Activated T-helper 1 cell treated with anti-CD3 and anti-CD28 coated beads, Interleukin-2, amount 50 U/mL, for 16 hours (primary cell): ENCODE results near the gene ACTL7A.
"Not testable (repeated sequence)": the region's sequence is repeated elsewhere in the genome, so short reads cannot be mapped to it uniquely, and the experiment has no call there.

Source experiments
- DNase-seq, 2 donors: peaks; one replicate each; pipeline ENCODE4 v3.0.0-alpha.2; 2020; ENCODE audit warnings: low read depth in 1 of 2, low spot score in 1 of 2

ACTL7A gene

GRCh38 chr9:108861997-108862396 lies at the start of gene ACTL7A:
Gene ACTL7A, plus strand, starts transcription at chr9:108862266. Its CDS starts 57 bp downstream, at chr9:108862323.
- DNase-seq = no peak

GRCh38 chr9:108812396-108813025 lies 49.6 kb upstream of the ACTL7A start:
- DNase-seq = no peak

DNA sequence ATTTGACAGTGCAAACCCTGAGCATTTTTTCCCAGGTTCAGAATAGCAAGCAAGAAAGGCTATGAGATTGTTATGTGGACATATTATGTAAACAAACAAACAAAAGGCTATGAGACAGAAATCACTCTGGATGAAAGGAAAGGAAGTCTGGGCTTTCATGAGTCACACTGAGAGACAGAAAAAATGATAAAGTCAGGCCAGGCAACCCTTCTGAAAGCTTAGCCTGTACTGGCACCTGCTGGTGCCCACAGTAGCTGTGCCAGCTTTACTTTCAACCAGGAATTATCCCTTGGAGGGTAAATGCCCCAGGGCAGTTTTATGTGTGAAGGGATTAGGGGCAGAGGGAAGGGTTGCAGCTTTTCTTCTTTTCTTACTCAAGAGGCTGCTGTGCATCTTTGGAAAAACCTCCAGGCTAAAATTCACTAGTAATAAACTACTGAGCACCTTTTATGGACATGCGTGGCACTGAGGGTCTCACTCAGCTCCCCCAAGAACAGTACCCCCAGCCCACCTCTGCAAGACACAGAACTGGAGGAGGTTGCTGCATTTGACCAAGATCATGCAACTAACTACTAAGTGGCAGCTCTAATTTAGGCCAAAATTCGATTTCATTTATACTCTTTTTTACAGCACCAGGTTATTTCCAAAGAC lies 48.0 kb upstream of the ACTL7A start:
- no peak for DNase-seq

DNA sequence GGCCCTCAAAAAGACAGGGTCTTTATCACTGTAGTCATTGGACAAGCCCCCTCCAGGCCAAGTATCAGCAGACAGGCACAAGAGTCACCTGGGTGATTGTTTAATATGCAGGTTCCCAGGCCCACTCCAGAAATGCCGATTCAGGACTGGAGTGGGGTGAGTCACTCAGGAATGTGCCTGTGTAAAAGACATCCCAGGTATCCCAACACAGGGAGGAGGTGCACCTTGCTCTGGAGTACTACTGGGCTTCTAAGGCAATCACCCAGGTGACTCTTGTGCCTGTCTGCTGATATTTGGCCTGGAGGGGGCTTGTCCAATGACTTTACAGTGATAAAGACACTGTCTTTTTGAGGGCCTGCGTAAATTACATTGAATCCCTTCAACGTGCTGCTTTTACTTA lies 46.9 kb upstream of the ACTL7A start:
- DNase-seq = no peak

DNA sequence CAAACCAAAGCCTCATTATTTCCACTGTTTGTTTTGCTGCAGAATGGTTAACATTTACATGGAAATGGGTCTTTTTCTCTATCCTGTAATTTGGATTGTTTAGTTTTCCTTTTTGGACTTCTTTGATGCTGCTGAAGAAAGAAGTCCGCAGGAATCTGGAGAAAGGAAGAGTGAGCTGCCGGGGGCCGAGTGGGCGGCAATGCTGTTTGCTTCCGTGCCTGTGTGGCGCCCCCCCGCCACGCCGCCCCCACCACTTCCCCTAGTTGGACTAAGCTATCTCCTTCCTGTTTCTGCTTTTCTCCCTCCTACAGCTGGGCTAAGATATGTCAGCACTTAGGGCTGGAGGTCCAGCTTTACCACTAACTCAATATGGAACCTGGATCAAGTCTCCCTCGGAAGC lies 46.0 kb upstream of the ACTL7A start:
- no peak for DNase-seq

GRCh38 chr9:108823829-108824228 lies 38.2 kb upstream of the ACTL7A start:
- no peak for DNase-seq

DNA sequence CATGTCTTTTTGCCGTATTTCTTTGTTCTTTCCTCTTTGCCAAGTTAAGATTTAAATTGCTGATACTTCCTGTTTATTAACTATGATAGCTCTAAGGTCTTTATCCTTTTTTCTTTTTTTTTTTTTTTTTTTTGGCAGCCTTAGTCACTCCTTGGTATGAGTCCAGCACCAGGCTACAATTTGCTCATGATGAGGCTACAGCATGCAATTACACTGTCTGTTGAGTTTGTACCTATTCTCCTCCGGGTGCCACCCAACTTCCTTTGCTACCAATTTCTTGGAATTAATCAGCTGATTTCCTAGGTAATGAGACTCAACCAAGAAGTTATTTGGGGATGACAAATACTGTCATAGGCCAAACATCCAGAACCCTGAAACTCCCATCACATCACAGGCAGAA lies 31.8 kb upstream of the ACTL7A start:
- DNase-seq = no peak

- DNase-seq = no peak
Observed at GRCh38 chr9:108831496-108832178, 30.4 kb upstream of the ACTL7A start.

DNA sequence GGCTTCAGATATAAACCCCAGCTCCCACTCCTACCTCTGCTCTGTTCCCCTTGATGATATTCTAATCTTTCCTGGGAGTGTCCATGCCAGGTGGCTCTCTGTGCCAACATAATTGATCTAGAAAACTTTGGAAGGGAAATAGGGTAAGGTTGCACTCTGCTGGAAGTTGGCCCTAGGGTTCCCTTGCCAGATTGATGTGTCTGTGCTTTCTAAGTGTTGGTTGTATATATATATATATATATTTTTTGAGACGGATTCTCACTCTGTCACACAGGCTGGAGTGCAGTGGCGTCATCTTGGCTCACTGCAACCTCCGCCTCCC lies 29.9 kb upstream of the ACTL7A start:
- DNase-seq = no peak

DNA sequence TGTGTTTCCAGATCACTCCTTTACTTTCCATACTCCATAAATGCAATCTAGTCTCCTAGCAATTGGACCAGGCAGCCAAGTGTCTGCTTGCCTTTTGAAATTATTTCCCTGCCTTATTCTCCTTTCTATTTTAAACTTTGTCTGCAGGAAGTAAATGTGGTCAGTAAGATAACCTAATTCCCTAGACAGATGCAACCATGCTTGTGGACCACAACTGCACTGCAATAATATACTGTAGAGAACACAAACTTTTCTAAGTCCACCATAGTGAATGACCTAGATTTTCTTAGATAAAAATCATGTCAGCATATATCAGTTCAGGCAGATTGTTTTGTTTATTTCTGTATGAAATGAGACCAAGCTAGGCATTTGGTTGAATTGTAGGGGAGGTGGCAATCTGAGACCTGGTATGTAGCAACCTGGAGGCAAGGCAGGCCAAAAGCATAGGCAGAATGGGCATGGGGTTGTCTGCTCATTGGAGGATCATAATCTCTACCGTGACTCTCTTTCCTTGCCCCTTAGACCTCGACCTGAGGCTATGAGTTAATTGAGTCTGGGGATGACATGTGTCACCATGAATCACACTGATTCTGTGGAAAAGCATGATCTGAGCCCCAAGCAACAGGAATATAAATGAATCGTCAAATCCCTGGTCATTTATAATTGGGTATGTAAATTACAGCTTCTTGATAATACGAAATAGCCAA lies 27.0 kb upstream of the ACTL7A start:
- no peak for DNase-seq

GRCh38 chr9:108835831-108836230 lies 26.2 kb upstream of the ACTL7A start:
- DNase-seq = no peak

GRCh38 chr9:108836319-108836718 lies 25.7 kb upstream of the ACTL7A start:
- DNase-seq = no peak

DNA sequence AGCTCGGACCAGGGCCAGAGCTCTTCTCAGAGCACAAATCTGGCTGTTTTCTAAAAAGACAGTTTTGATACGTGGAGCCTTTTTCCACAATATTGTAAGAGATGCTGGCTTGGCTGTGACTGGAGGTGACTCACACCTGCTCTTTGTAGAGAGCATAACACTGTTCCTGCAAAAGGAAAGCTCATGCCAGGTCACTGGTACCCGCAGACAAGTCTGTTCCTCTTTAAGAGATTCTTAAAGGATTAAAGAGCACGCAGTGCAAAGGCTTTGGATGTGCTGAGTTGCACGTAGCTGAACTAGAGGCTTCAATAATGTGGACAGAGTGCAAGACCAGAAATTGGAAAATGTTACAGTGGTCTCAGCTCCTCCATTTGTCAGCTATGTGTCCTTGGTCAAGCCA lies 25.3 kb upstream of the ACTL7A start:
- DNase-seq = no peak

GRCh38 chr9:108837530-108837929 lies 24.5 kb upstream of the ACTL7A start:
- no peak for DNase-seq

DNA sequence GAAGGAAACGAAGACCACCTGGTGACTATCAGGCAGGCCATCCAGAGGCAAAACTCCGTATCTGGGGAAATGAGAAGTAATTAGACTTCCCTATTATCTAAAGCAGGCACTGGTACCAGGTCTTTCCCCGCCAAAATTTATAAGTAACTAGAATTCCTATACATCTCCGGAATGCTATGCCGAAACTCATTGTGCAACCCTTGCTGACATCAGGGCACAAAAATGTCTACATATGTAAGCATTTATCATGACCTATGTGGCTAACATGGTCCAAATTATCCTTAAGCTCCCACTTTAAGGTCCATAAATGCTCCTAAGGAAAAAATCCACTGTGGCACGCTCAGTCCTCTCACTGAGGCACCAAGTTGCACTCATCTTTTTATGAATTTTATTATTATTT lies 24.0 kb upstream of the ACTL7A start:
- no peak for DNase-seq

DNA sequence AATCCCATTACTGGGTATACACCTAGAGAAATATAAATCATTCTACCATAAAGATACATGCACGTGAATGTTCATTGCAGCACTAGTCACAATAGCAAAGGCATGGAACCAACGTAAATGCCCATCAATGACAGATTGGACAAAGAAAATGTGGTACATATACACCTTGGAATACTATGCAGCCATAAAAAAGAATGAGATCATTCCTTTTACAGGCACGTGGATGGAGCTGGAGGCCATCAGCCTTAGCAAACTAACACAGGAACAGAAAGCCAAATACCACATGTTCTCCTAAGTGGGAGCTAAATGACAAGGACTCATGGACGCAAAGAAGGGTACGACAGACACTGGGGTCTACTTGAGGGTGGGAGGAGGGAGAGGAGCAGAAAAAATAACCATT lies 22.5 kb upstream of the ACTL7A start:
- DNase-seq = not testable (repeated sequence)

- DNase-seq = no peak
Observed at GRCh38 chr9:108842610-108843295, 19.3 kb upstream of the ACTL7A start.

DNA sequence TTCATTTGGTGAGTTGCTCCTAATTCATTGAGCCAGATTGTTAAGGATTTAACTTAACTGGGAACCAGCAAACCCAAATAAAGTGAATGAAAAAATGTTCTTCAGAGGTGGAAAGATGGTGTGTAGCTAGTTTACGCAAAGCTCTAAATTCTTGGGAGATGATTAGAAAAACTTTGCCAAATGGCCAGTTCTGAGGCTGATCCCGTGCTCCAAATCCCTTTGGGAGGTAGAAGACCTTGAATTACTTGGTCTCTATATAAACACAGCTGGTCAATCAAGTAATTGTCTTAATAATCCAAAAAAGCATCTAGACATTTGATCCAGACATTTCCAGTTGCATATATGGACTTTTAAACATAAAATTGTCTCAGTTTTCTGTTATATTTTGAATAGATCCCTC lies 17.7 kb upstream of the ACTL7A start:
- no peak for DNase-seq

DNA sequence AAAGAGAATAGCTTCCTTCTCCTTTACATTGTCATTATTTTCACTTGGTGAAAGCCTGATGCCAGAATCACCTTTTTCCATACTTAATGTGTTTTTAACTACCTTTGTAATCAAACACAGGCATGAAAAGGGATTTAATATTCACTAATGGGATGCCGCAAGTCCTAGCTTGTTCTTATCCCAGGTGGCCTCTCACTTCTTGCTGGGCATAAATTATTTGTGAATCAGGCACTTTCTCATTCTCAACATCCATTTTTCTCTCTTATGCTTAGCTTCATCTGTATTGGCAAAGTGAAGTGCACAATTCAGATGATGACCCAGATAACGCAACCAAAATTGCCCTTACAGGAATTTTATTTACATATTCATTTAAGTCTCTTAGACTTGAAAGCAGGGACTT lies 17.2 kb upstream of the ACTL7A start:
- DNase-seq = no peak

- no peak for DNase-seq
Observed at GRCh38 chr9:108845507-108845906, 16.6 kb upstream of the ACTL7A start.

GRCh38 chr9:108845947-108846346 lies 16.1 kb upstream of the ACTL7A start:
- no peak for DNase-seq

DNA sequence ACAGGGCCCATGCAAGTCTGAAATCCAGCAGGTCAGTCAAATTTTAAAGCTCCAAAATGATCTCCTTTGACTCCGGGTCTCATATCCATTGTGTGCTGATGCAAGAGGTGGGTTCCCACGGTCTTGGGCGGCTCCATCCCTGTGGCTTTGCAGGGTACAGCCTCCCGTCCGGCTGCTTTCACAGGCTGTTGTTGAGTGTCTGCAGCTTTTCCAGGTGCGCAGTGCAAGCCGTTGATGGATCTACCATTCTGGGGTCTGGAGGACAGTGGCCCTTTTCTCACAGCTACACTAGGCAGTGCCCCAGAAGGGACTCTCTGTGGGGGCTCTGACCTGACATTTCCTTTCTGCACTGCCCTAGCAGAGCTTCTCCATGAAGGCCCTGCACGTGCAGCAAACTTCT lies 13.8 kb upstream of the ACTL7A start:
- DNase-seq = not testable (repeated sequence)
